Fibroblast of lung (primary cell): ENCODE measurements around the gene NSA2.
"Not testable (repeated sequence)": the region's sequence is repeated elsewhere in the genome, so short reads cannot be mapped to it uniquely, and the experiment has no call there.

Source experiments
- EZH2 ChIP-seq: IDR thresholded peaks from 2 replicates; pipeline ENCODE4 v1.5.1; 2012; ENCODE audit warnings: low read length, control low read depth, mild to moderate bottlenecking; ENCODE audit errors: missing control alignments
- TF ChIP-seq, protein P1 (sequence below), 2 donors: IDR thresholded peaks in 1 of 2; conservative IDR thresholded peaks in 1 of 2; 1 replicate in 1 of 2; 2 replicates in 1 of 2; pipeline ENCODE4 v1.5.1; 2011 to 2012; ENCODE audit warnings: low read length in 2 of 2, control low read depth in 1 of 2, inconsistent platforms in 1 of 2, low read depth in 1 of 2, mild to moderate bottlenecking in 1 of 2

- TF ChIP-seq, protein P1, sequence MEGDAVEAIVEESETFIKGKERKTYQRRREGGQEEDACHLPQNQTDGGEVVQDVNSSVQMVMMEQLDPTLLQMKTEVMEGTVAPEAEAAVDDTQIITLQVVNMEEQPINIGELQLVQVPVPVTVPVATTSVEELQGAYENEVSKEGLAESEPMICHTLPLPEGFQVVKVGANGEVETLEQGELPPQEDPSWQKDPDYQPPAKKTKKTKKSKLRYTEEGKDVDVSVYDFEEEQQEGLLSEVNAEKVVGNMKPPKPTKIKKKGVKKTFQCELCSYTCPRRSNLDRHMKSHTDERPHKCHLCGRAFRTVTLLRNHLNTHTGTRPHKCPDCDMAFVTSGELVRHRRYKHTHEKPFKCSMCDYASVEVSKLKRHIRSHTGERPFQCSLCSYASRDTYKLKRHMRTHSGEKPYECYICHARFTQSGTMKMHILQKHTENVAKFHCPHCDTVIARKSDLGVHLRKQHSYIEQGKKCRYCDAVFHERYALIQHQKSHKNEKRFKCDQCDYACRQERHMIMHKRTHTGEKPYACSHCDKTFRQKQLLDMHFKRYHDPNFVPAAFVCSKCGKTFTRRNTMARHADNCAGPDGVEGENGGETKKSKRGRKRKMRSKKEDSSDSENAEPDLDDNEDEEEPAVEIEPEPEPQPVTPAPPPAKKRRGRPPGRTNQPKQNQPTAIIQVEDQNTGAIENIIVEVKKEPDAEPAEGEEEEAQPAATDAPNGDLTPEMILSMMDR (conservative IDR thresholded peaks at IDR 0.05 in 1 of 2, IDR thresholded peaks at IDR 0.05 in 1 of 2; ENCODE audit: low read depth in 1 of 2, low read length in 2 of 2): not testable (repeated sequence)
- not testable (repeated sequence) for TF ChIP-seq EZH2
These were observed 18.3 kb upstream of the NSA2 start for GRCh38 chr5:74748742-74749141.
